Nephron (organoid): ENCODE data around the gene ATP6V1E1.

Experiments
- H3K27ac Mint-ChIP-seq, 3 experiments: 2 replicates each; pipeline ENCODE4 v1.8.0; 2020; ENCODE audit warnings: mixed read lengths in 3 of 3, mild to moderate bottlenecking in 2 of 3, moderate library complexity in 1 of 3
- H3K27me3 Mint-ChIP-seq: 2 replicates; pipeline ENCODE4 v1.8.0; 2021; ENCODE audit warnings: low read depth, mild to moderate bottlenecking, moderate library complexity, mixed read lengths
- H3K36me3 Mint-ChIP-seq: 2 replicates; pipeline ENCODE4 v1.8.0; 2020; ENCODE audit warnings: low read depth, mixed read lengths
- H3K4me1 Mint-ChIP-seq: 2 replicates; pipeline ENCODE4 v1.8.0; 2020; ENCODE audit warnings: mixed read lengths
- H3K4me3 Mint-ChIP-seq, 3 experiments: 2 replicates each; pipeline ENCODE4 v1.8.0; 2020; ENCODE audit warnings: mild to moderate bottlenecking in 3 of 3, mixed read lengths in 3 of 3, moderate library complexity in 2 of 3
- H3K9me3 Mint-ChIP-seq: 2 replicates; pipeline ENCODE4 v1.8.0; 2020; ENCODE audit warnings: mixed read lengths
- TF ChIP-seq, protein P1 (sequence below), 3 experiments: fragments of 200-600 bp; sonication (generic); IDR thresholded peaks; one replicate each; pipeline ENCODE4 v1.5.0; 2021; ENCODE audit warnings: antibody characterized with exemption in 3 of 3; ENCODE audit not compliant: unreplicated experiment in 3 of 3

Gene ATP6V1E1

DNA sequence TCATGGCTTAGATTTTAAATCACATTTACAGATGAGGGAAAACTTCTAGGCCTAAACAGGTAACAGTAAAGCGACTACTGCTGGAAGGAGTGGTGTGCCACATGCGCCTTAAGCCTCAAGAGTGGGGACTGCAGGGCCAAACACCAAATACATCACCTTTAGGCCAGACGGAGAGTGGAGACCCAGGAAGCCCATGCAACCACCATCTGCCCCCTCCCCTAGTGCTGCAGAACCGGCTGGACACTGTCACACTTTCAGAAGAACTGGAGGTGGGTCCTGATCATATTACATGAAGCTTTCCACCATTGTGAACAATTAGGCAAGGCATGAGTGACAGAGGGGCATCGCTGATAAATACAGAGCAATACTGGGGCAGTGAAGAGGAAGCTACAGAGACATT lies 36.3 kb downstream of the ATP6V1E1 start:
- TF ChIP-seq, protein P1, sequence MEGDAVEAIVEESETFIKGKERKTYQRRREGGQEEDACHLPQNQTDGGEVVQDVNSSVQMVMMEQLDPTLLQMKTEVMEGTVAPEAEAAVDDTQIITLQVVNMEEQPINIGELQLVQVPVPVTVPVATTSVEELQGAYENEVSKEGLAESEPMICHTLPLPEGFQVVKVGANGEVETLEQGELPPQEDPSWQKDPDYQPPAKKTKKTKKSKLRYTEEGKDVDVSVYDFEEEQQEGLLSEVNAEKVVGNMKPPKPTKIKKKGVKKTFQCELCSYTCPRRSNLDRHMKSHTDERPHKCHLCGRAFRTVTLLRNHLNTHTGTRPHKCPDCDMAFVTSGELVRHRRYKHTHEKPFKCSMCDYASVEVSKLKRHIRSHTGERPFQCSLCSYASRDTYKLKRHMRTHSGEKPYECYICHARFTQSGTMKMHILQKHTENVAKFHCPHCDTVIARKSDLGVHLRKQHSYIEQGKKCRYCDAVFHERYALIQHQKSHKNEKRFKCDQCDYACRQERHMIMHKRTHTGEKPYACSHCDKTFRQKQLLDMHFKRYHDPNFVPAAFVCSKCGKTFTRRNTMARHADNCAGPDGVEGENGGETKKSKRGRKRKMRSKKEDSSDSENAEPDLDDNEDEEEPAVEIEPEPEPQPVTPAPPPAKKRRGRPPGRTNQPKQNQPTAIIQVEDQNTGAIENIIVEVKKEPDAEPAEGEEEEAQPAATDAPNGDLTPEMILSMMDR (IDR thresholded peaks at IDR 0.05; ENCODE audit: unreplicated experiment in 3 of 3) = no peak
- H3K4me1 Mint-ChIP-seq = no peaks in the 10 kb centered on the region
- H3K4me3 Mint-ChIP-seq = no peak overlapping the region
- H3K27ac Mint-ChIP-seq = no peak overlapping the region
- H3K27me3 Mint-ChIP-seq = no peaks in the 10 kb centered on the region
- H3K36me3 Mint-ChIP-seq = peaks cover 63% of the 10 kb centered on the region
- no peaks in the 10 kb centered on the region for H3K9me3 Mint-ChIP-seq

DNA sequence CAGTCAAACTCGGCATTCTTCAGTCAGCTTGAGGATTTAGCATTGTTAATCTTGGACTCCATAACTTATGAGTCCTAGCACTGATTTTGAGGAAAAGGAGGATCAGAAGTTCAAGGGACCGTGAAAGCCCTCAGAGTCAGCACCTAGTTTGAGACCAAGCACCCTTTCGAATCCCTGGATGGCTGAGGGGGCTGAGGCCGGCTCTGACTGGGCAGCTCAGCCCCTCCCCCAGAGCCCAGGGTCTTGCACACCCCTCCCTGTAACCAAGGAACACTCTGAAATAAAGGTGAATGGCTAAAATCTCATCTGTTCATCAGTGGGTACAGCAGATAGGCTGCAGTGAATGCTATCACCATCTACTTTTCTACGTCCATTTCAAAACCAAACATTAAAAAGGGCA lies 38.0 kb downstream of the ATP6V1E1 start:
- Mint-ChIP-seq H3K36me3 (peaks cover 47% of the 10 kb centered on the region), H3K9me3 (no peaks in the 10 kb centered on the region), H3K27ac (peak overlapping the region in 1 of 3 experiments; percentile 44), H3K4me1 (no peaks in the 10 kb centered on the region), H3K27me3 (no peaks in the 10 kb centered on the region), H3K4me3 (no peak overlapping the region)
- TF ChIP-seq, protein P1 (IDR thresholded peaks at IDR 0.05; ENCODE audit: unreplicated experiment in 3 of 3) = no peak

DNA sequence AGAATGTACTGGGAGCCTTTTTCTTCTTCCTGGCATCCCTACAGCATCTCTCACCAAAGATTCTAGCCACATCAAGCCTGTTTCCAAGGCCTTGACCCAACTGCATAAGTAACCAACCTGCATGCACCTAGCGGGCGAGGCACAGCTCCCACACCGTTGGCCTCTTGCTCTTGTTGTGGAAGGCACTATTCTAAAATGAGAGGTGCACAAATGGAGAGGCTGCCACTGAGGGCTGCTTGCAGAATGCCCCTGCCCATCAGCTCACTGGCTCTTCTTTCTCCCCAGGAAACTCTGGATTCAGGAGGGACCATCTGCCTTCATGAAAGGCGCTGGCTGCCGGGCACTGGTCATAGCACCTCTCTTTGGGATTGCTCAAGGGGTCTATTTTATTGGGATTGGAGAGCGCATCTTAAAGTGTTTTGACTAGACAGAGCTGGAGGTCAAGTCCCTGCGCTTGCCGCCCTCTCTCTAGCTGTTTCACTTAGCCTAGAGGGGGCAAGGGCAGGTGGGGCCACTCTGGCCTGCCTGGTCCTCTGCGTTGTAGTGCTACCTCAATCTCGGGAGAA lies 38.7 kb downstream of the ATP6V1E1 start:
- Mint-ChIP-seq H3K27ac (no peak overlapping the region), H3K4me3 (no peak overlapping the region), H3K9me3 (no peaks in the 10 kb centered on the region), H3K36me3 (peaks cover 40% of the 10 kb centered on the region), H3K27me3 (no peaks in the 10 kb centered on the region), H3K4me1 (no peaks in the 10 kb centered on the region)
- TF ChIP-seq, protein P1 (IDR thresholded peaks at IDR 0.05; ENCODE audit: unreplicated experiment in 3 of 3) = no peak

DNA sequence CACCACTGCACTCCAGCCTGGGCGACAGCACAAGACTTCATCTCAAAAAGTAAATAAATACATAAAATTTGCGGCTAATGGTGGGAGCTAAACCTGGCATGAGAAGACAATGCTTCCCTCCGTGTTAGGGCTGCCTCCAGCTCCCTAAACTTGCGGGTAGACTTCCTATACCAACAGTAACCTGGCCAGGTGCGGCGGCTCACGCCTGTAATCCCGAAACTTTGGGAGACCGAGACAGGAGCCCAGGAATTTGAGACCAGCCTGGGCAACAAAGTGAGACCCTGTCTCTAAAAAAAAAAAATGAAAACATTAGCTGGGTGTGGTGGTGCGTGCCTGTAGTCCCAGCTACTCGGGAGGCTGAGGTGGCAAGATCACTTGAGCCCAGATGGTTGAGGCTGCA lies 39.9 kb downstream of the ATP6V1E1 start:
- Mint-ChIP-seq H3K9me3 (no peaks in the 10 kb centered on the region), H3K4me3 (no peak overlapping the region), H3K36me3 (peaks cover 31% of the 10 kb centered on the region), H3K4me1 (no peaks in the 10 kb centered on the region), H3K27me3 (no peaks in the 10 kb centered on the region), H3K27ac (no peak overlapping the region)
- TF ChIP-seq, protein P1 (IDR thresholded peaks at IDR 0.05; ENCODE audit: unreplicated experiment in 3 of 3) = no peak

DNA sequence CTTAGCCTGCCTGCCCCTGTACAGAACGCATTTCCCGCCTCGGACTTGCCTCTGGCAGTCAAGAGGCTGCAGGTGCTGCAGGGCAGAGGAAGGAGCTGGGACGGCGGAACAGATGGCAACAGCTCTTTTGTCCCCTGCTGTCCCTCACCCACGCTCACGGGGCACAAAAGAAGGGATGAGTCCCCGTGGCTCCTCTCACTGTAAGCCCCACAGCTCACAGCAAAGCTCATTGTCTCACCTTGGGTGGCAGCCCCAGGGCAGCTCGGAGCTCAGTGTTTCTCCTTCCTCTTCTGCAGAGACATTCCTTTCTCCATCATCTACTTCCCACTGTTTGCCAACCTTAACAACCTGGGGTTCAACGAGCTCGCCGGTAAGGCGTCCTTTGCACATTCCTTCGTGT lies 40.9 kb downstream of the ATP6V1E1 start:
- peak overlapping the region in 1 of 3 experiments; percentile 38 for H3K27ac Mint-ChIP-seq
- H3K9me3 Mint-ChIP-seq = no peaks in the 10 kb centered on the region
- H3K4me1 Mint-ChIP-seq = no peaks in the 10 kb centered on the region
- H3K4me3 Mint-ChIP-seq = no peak overlapping the region
- no peaks in the 10 kb centered on the region for H3K27me3 Mint-ChIP-seq
- H3K36me3 Mint-ChIP-seq = peaks cover 23% of the 10 kb centered on the region
- TF ChIP-seq, protein P1 (IDR thresholded peaks at IDR 0.05; ENCODE audit: unreplicated experiment in 3 of 3) = no peak

DNA sequence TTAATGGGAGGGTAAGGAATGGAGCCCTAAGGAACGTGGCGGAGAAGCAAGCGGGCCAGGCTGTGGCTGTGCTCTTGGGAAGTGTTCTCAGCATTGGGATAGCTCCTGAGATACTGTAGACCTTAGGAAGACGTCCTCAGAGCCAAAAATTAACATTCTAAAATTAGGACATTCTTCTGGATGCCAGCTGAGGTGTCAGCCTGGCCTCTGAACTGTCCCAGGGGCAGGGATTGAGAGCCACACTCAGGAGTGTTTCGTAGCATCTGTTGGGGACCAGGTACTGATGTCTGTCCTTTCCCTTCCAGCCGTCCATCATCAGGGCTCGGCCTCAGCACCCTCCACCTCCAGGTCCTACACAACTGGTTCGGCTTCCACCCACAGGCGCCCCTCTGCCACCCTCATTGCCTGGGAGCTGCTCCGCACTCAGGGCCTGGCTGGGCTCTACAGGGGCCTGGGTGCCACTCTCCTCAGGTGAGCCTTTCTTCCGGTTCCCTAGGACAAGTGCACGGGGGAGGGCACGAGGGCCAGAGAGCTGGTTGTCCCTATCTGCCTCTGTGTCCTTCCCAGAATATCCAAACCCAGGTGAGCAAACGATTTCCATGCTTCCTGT lies 41.6 kb downstream of the ATP6V1E1 start:
- no peak overlapping the region for H3K27ac Mint-ChIP-seq
- H3K9me3 Mint-ChIP-seq = no peaks in the 10 kb centered on the region
- peaks cover 18% of the 10 kb centered on the region for H3K36me3 Mint-ChIP-seq
- no peak overlapping the region for H3K4me3 Mint-ChIP-seq
- no peaks in the 10 kb centered on the region for H3K27me3 Mint-ChIP-seq
- TF ChIP-seq, protein P1 (IDR thresholded peaks at IDR 0.05; ENCODE audit: unreplicated experiment in 3 of 3) = no peak
- no peaks in the 10 kb centered on the region for H3K4me1 Mint-ChIP-seq
